ENCODE results near the gene ALS2CL. TPM values are rescaled to one million over a fixed set of nuclear protein-coding genes. Genes with fewer than 3 reads are reported as not detected.
A peak's percentile ranks its signal among the peaks of the same experiment; 100 is the strongest.
"Not testable (repeated sequence)": the region's sequence is repeated elsewhere in the genome, so short reads cannot be mapped to it uniquely, and the experiment has no call there.

The ALS2CL gene, protein sequence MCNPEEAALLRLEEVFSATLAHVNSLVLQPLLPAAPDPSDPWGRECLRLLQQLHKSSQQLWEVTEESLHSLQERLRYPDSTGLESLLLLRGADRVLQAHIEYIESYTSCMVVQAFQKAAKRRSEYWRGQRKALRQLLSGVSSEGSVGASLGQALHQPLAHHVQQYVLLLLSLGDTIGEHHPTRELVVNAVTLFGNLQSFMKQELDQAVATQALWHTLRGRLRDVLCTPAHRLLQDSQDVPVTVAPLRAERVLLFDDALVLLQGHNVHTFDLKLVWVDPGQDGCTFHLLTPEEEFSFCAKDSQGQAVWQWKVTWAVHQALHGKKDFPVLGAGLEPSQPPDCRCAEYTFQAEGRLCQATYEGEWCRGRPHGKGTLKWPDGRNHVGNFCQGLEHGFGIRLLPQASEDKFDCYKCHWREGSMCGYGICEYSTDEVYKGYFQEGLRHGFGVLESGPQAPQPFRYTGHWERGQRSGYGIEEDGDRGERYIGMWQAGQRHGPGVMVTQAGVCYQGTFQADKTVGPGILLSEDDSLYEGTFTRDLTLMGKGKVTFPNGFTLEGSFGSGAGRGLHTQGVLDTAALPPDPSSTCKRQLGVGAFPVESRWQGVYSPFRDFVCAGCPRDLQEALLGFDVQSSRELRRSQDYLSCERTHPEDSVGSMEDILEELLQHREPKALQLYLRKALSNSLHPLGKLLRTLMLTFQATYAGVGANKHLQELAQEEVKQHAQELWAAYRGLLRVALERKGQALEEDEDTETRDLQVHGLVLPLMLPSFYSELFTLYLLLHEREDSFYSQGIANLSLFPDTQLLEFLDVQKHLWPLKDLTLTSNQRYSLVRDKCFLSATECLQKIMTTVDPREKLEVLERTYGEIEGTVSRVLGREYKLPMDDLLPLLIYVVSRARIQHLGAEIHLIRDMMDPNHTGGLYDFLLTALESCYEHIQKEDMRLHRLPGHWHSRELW
- 1.9 TPM for polyA plus RNA-seq (2013, experiment 1 of 2)
- 1.6 TPM for polyA plus RNA-seq (2013, experiment 2 of 2)

DNA sequence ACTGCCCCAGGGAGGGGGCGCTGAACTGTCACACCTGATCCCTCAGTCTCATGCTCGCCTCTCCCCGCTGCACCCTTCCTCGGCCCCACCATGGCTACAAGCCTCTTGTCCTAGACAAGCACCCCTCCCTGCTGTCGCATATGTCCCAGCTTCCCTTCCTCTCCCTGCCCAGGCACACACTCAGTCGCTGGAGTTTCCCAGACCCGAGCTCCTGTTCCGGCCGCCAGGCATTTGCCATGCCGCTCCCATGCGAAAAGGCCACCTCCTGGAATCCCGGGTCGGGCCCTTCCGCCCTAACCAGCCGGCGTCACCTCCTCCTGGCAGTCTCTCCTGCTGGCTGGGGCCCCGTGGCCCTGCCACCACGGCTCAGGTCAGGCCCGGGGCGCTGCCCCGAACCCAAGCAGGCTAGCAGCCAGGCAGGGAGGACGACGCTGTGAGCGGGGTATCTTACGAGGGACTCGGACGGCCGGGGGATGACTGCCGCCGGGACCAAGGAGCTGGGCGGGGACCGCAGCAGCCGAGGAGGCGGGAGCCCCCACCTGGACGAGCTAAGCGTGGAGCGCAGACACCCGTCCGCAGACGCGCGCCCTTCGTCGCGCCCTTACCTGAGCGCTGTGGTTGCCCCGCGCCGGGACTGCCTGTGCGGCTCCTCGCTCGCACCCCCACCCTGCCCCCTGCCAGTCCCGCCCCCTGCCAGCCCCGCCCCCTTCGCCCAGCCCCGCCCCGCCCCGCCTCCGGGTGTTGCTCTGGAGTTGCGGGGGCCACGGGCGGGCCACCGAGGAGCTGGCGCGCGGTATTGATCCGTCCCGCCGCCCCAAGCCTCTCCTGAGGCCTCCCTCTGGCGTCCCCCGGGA lies at the start of gene ALS2CL:
Gene ALS2CL (minus strand): TSS at position 642 of the 854 bp plus-strand sequence. CDS start 4,239 bp downstream, outside the sequence.
- no peak within 1 kb of the TSS for H3K27ac ChIP-seq (ENCODE audit: low read depth, low read length)
- peak within 1 kb of the TSS; percentile 58 for H3K4me3 ChIP-seq (ENCODE audit: low read length)
- H3K27me3 ChIP-seq (ENCODE audit: insufficient read depth, low read length): peaks cover 33% of the 10 kb centered on the region
- H3K9me3 ChIP-seq (ENCODE audit: insufficient read depth, low read depth, low read length): no peaks in the 10 kb centered on the region
- H3K36me3 ChIP-seq (ENCODE audit: insufficient read depth, low read length): no peaks in the 10 kb centered on the region
- WGBS: 2% methylated on average over 59 of the region's 71 CpGs
- H3K9ac ChIP-seq (ENCODE audit: low read depth, low read length): peak within 1 kb of the TSS; percentile 50
- peaks cover 9% of the 10 kb centered on the region; the same call in 1 of the 2 replicates for H3K4me1 ChIP-seq (ENCODE audit: insufficient read depth, low read length)

- Histone ChIP-seq H3K36me3 (ENCODE audit: insufficient read depth, low read length) (no peaks in the 10 kb centered on the region), H3K27me3 (ENCODE audit: insufficient read depth, low read length) (no peaks in the 10 kb centered on the region), H3K9me3 (ENCODE audit: insufficient read depth, low read depth, low read length) (no peaks in the 10 kb centered on the region), H3K9ac (ENCODE audit: low read depth, low read length) (no peak overlapping the region), H3K27ac (ENCODE audit: low read depth, low read length) (no peak overlapping the region), H3K4me3 (ENCODE audit: low read length) (no peak overlapping the region), H3K4me1 (ENCODE audit: insufficient read depth, low read length) (no peaks in the 10 kb centered on the region; the same call in 1 of the 2 replicates)
- WGBS: 66% methylated on average over 12 of the region's 12 CpGs
These were observed 49.6 kb upstream of the ALS2CL start for GRCh38 chr3:46742992-46743585.

DNA sequence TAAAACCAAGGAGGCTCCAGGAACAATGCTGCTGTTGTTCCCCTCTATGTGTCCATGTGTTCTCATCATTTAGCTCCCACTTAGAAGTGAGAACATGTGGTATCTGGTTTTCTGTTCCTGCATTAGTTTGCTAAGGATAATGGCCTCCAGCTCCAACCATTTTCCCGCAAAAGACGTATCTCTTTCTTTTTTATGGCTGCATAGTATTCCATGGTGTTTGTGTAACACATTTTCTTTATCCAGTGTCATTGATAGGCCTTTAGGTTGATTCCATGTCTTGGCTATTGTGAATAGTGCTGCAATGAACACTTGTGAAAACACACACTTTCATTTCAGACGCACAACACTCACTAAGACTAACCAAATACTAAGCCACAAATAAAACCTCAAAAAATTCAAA lies 46.1 kb upstream of the ALS2CL start:
- not testable (repeated sequence) for H3K9ac ChIP-seq (ENCODE audit: low read depth, low read length); H3K27me3 ChIP-seq (ENCODE audit: insufficient read depth, low read length); H3K4me3 ChIP-seq (ENCODE audit: low read length); H3K9me3 ChIP-seq (ENCODE audit: insufficient read depth, low read depth, low read length); H3K4me1 ChIP-seq (ENCODE audit: insufficient read depth, low read length); H3K36me3 ChIP-seq (ENCODE audit: insufficient read depth, low read length); H3K27ac ChIP-seq (ENCODE audit: low read depth, low read length)
- WGBS: 87% methylated on average over 3 of the region's 3 CpGs

GRCh38 chr3:46737329-46737731 lies 43.9 kb upstream of the ALS2CL start:
- no peaks in the 10 kb centered on the region for H3K9me3 ChIP-seq (ENCODE audit: insufficient read depth, low read depth, low read length)
- H3K9ac ChIP-seq (ENCODE audit: low read depth, low read length): no peak overlapping the region
- no peak overlapping the region for H3K27ac ChIP-seq (ENCODE audit: low read depth, low read length)
- H3K36me3 ChIP-seq (ENCODE audit: insufficient read depth, low read length): no peaks in the 10 kb centered on the region
- WGBS: 86% methylated on average over 4 of the region's 4 CpGs
- no peaks in the 10 kb centered on the region for H3K4me1 ChIP-seq (ENCODE audit: insufficient read depth, low read length)
- no peaks in the 10 kb centered on the region for H3K27me3 ChIP-seq (ENCODE audit: insufficient read depth, low read length)
- H3K4me3 ChIP-seq (ENCODE audit: low read length): no peak overlapping the region

DNA sequence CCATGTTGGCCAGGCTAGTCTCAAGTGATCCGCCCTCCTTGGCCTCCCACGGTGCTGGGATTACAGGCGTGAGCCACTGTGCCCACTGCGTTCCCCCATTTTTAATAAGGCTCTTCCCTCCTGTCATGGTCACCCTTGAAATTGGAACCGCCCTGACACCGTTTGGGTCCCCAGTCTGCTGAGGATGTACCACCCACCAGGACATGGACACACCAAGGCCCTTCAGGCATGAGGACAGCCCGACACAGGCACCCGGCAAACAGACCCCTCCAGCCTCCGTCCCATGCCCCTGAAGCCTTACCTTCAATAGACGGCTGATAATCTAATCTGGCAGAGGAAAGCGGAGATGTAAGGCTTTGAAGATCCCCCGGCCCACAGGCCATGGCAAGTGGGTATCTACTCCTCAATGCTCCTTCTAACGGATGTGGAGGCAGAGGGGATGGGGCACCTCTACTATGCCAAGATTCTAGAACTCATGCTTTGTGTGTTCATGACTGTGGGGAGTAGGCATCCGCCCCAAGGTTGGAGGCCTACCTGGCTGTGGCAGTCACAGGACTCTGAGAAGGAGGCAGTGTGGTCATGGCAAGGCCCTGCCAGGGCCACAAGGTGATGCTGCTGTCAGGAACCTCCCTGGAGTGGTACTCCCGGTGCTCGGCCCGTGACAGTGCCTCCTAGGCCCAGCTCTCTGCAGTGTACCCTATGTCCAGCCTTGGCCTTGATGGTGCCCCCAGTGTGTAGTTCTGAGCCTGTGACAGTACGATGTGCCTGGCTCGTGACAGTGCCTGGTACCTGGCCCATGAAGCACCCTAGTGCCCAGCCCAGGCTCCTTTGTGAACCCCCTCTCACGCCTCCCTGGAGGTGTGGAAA lies 42.8 kb upstream of the ALS2CL start:
- Histone ChIP-seq H3K27ac (ENCODE audit: low read depth, low read length) (no peak overlapping the region), H3K4me3 (ENCODE audit: low read length) (no peak overlapping the region), H3K4me1 (ENCODE audit: insufficient read depth, low read length) (no peaks in the 10 kb centered on the region), H3K9me3 (ENCODE audit: insufficient read depth, low read depth, low read length) (no peaks in the 10 kb centered on the region), H3K9ac (ENCODE audit: low read depth, low read length) (no peak overlapping the region), H3K36me3 (ENCODE audit: insufficient read depth, low read length) (no peaks in the 10 kb centered on the region), H3K27me3 (ENCODE audit: insufficient read depth, low read length) (no peaks in the 10 kb centered on the region)
- 94% methylated on average over 20 of the region's 20 CpGs for WGBS

- WGBS: 77% methylated on average over 4 of the region's 4 CpGs
- Histone ChIP-seq H3K9ac (ENCODE audit: low read depth, low read length) (no peak overlapping the region), H3K4me3 (ENCODE audit: low read length) (no peak overlapping the region), H3K4me1 (ENCODE audit: insufficient read depth, low read length) (no peaks in the 10 kb centered on the region), H3K9me3 (ENCODE audit: insufficient read depth, low read depth, low read length) (no peaks in the 10 kb centered on the region), H3K36me3 (ENCODE audit: insufficient read depth, low read length) (no peaks in the 10 kb centered on the region), H3K27ac (ENCODE audit: low read depth, low read length) (no peak overlapping the region), H3K27me3 (ENCODE audit: insufficient read depth, low read length) (no peaks in the 10 kb centered on the region)
These were observed 41.3 kb upstream of the ALS2CL start for GRCh38 chr3:46734773-46735172.

GRCh38 chr3:46733026-46733800 lies 39.7 kb upstream of the ALS2CL start:
- H3K4me1 ChIP-seq (ENCODE audit: insufficient read depth, low read length): no peaks in the 10 kb centered on the region
- no peaks in the 10 kb centered on the region for H3K9me3 ChIP-seq (ENCODE audit: insufficient read depth, low read depth, low read length)
- no peak overlapping the region for H3K4me3 ChIP-seq (ENCODE audit: low read length)
- no peaks in the 10 kb centered on the region for H3K27me3 ChIP-seq (ENCODE audit: insufficient read depth, low read length)
- H3K36me3 ChIP-seq (ENCODE audit: insufficient read depth, low read length): no peaks in the 10 kb centered on the region
- no peak overlapping the region for H3K9ac ChIP-seq (ENCODE audit: low read depth, low read length)
- no peak overlapping the region for H3K27ac ChIP-seq (ENCODE audit: low read depth, low read length)
- WGBS: 88% methylated on average over 9 of the region's 9 CpGs

DNA sequence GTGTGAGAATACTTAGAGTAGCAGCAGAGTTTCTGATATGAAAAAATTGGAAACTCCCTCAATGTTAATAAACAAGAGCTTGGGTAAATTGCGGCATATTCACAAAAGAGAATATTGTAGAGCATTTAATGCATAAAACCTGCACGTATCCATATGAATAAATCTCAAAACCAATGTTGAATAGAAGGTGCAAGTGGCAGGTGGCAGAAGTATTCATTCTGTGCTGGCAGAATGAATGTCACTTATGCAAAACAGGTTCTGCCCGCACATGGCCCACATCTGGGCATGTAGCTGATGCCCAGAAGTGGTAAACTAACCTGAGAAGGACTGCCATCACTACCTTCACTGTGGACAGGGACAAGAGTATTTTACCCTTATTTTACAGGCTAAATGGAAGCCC lies 38.3 kb upstream of the ALS2CL start:
- no peaks in the 10 kb centered on the region for H3K9me3 ChIP-seq (ENCODE audit: insufficient read depth, low read depth, low read length)
- no peaks in the 10 kb centered on the region for H3K36me3 ChIP-seq (ENCODE audit: insufficient read depth, low read length)
- no peak overlapping the region for H3K4me3 ChIP-seq (ENCODE audit: low read length)
- no peak overlapping the region for H3K9ac ChIP-seq (ENCODE audit: low read depth, low read length)
- H3K4me1 ChIP-seq (ENCODE audit: insufficient read depth, low read length): peaks cover 9% of the 10 kb centered on the region
- no peak overlapping the region for H3K27ac ChIP-seq (ENCODE audit: low read depth, low read length)
- 86% methylated on average over 3 of the region's 3 CpGs for WGBS
- H3K27me3 ChIP-seq (ENCODE audit: insufficient read depth, low read length): no peaks in the 10 kb centered on the region

DNA sequence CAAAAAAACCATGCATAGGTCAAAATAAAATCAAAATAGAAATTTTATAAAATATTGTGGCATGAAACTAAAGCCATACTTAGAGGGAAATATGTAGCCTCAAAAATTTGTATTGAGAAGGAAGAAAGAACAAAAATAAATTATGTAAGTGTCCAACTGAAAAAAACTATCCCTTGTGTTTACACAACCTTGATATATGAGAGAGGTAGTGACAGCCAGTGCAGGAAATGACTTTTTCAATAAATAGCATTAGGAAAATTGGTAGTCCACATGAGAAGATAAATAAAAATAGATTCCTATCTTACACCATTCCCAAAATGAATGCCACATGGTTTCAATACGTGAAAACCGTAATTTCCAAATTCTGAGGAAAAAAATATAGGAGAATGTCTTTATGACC lies 37.3 kb upstream of the ALS2CL start:
- no peak overlapping the region for H3K4me3 ChIP-seq (ENCODE audit: low read length)
- H3K9me3 ChIP-seq (ENCODE audit: insufficient read depth, low read depth, low read length): no peaks in the 10 kb centered on the region
- peaks cover 19% of the 10 kb centered on the region for H3K4me1 ChIP-seq (ENCODE audit: insufficient read depth, low read length)
- no peak overlapping the region for H3K27ac ChIP-seq (ENCODE audit: low read depth, low read length)
- H3K36me3 ChIP-seq (ENCODE audit: insufficient read depth, low read length): no peaks in the 10 kb centered on the region
- no CpG with 5 or more reads among the region's 2 CpGs for WGBS
- H3K9ac ChIP-seq (ENCODE audit: low read depth, low read length): no peak overlapping the region
- no peaks in the 10 kb centered on the region for H3K27me3 ChIP-seq (ENCODE audit: insufficient read depth, low read length)
